Uterus (tissue), 4 donors: ENCODE results near the gene PLEKHA1. TPM values are rescaled to one million over a fixed set of nuclear protein-coding genes. Genes with fewer than 3 reads are reported as not detected.

Experiments used
- DNase-seq, 2 donors: peaks; one replicate each; pipeline ENCODE4 v3.0.0-alpha.2; 2019 to 2020
- H3K27ac ChIP-seq, 2 donors: fragments of 200-600 bp; sonication (generic); 1 replicate in 1 of 2; 2 replicates in 1 of 2; pipeline ENCODE4 v1.5.1; 2016 to 2018
- H3K27me3 ChIP-seq, 2 donors: fragments of 200-600 bp; sonication (generic); one replicate each; pipeline ENCODE4 v1.5.1; 2018 to 2019; ENCODE audit warnings: control low read depth in 1 of 2
- H3K36me3 ChIP-seq, 2 donors: fragments of 200-600 bp; sonication (generic); one replicate each; pipeline ENCODE4 v1.5.1; 2019; ENCODE audit warnings: control low read depth in 1 of 2
- H3K4me1 ChIP-seq, 2 donors: fragments of 200-600 bp; sonication (generic); one replicate each; pipeline ENCODE4 v1.5.1; 2018 to 2019; ENCODE audit warnings: control low read depth in 1 of 2
- H3K4me3 ChIP-seq, 2 donors: fragments of 200-600 bp; sonication (generic); 1 replicate in 1 of 2; 2 replicates in 1 of 2; pipeline ENCODE4 v1.5.1; 2018 to 2019; ENCODE audit warnings: mild to moderate bottlenecking in 1 of 2
- H3K9me3 ChIP-seq, 2 donors: fragments of 200-600 bp; sonication (generic); one replicate each; pipeline ENCODE4 v1.5.1; 2019; ENCODE audit warnings: control low read depth in 1 of 2
- CTCF ChIP-seq, 4 experiments: fragments of 200-600 bp in 2 of 4; fragments of 450-650 bp in 2 of 4; sonication (generic) in 2 of 4; IDR thresholded peaks; one replicate each; pipeline ENCODE4 v1.5.1; 2016 to 2019; ENCODE audit warnings: antibody characterized with exemption in 4 of 4, mild to moderate bottlenecking in 2 of 4, moderate library complexity in 1 of 4
- POLR2A ChIP-seq, 2 donors: fragments of 450-650 bp; IDR thresholded peaks; one replicate each; pipeline ENCODE4 v1.6.1; 2016; ENCODE audit warnings: antibody characterized with exemption in 2 of 2, mild to moderate bottlenecking in 1 of 2, moderate library complexity in 1 of 2
- intact Hi-C: fragments of 100-400 bp; cut with DNase I; formaldehyde crosslinking; loops from one replicate; pipeline ENCODE4 v1.15.1; 2023; ENCODE audit warnings: low total_unique reads
- total RNA-seq, 4 donors: library from RNA; depleted of rRNA in 3 of 4; stranded (reverse); fragments of >200 nt in 3 of 4; gene quantifications; one replicate each; pipeline versions ENCODE4 v1.1.0 to v1.2.4, GENCODE V29; 2014 to 2023
- donor health status: DM: yes; HTN: yes; CAD: no.

The PLEKHA1 gene
- total RNA-seq, 4 donors from 2014 or later: 9.2 to 54.1 (median 29.0) TPM

GRCh38 chr10:122420624-122421007 lies 46.1 kb downstream of the PLEKHA1 start:
- no peaks in the 10 kb centered on the region for H3K4me1 ChIP-seq
- TF ChIP-seq CTCF (IDR thresholded peaks at IDR 0.05) (no peak), POLR2A (IDR thresholded peaks at IDR 0.05) (no peak)
- intact Hi-C loops: no loop called here
- no peaks in the 10 kb centered on the region for H3K9me3 ChIP-seq
- DNase-seq: no peak
- H3K27me3 ChIP-seq: no peaks in the 10 kb centered on the region
- H3K27ac ChIP-seq: peak overlapping the region in 1 of 2 donors; percentile 34
- no peak overlapping the region for H3K4me3 ChIP-seq
- H3K36me3 ChIP-seq: no peaks in the 10 kb centered on the region

- Histone ChIP-seq H3K27ac (peak overlapping the region in 1 of 2 donors; percentile 34), H3K27me3 (no peaks in the 10 kb centered on the region), H3K4me1 (no peaks in the 10 kb centered on the region), H3K9me3 (no peaks in the 10 kb centered on the region), H3K4me3 (no peak overlapping the region), H3K36me3 (no peaks in the 10 kb centered on the region)
- DNase-seq: no peak
- TF ChIP-seq CTCF (IDR thresholded peaks at IDR 0.05): no peak
- no peak for TF ChIP-seq POLR2A (IDR thresholded peaks at IDR 0.05)
- intact Hi-C loops: no loop called here
Measured at GRCh38 chr10:122421054-122421625, 46.6 kb downstream of the PLEKHA1 start.

GRCh38 chr10:122421742-122422141 lies 47.2 kb downstream of the PLEKHA1 start:
- TF ChIP-seq CTCF (IDR thresholded peaks at IDR 0.05): no peak
- no peak for TF ChIP-seq POLR2A (IDR thresholded peaks at IDR 0.05)
- no peaks in the 10 kb centered on the region for H3K9me3 ChIP-seq
- no peaks in the 10 kb centered on the region for H3K36me3 ChIP-seq
- no peak for DNase-seq
- no peak overlapping the region for H3K27ac ChIP-seq
- H3K4me1 ChIP-seq: no peaks in the 10 kb centered on the region
- no peak overlapping the region for H3K4me3 ChIP-seq
- no peaks in the 10 kb centered on the region for H3K27me3 ChIP-seq
- intact Hi-C loops: no loop called here

- no peak for DNase-seq
- intact Hi-C loops: no loop called here
- Histone ChIP-seq H3K27ac (no peak overlapping the region), H3K27me3 (no peaks in the 10 kb centered on the region), H3K36me3 (no peaks in the 10 kb centered on the region), H3K4me3 (no peak overlapping the region), H3K9me3 (no peaks in the 10 kb centered on the region), H3K4me1 (no peaks in the 10 kb centered on the region)
- no peak for TF ChIP-seq CTCF (IDR thresholded peaks at IDR 0.05)
- no peak for TF ChIP-seq POLR2A (IDR thresholded peaks at IDR 0.05)
Measured at GRCh38 chr10:122422266-122422989, 47.9 kb downstream of the PLEKHA1 start.

GRCh38 chr10:122424059-122424458 lies 49.6 kb downstream of the PLEKHA1 start:
- TF ChIP-seq CTCF (IDR thresholded peaks at IDR 0.05) (no peak), POLR2A (IDR thresholded peaks at IDR 0.05) (no peak)
- no peaks in the 10 kb centered on the region for H3K36me3 ChIP-seq
- no peak for DNase-seq
- H3K4me1 ChIP-seq: no peaks in the 10 kb centered on the region
- H3K27ac ChIP-seq: no peak overlapping the region
- no peaks in the 10 kb centered on the region for H3K9me3 ChIP-seq
- H3K4me3 ChIP-seq: no peak overlapping the region
- H3K27me3 ChIP-seq: no peaks in the 10 kb centered on the region
- intact Hi-C loops: no loop called here
